SK-N-DZ (cell line): ENCODE data around the gene KRT7.
A peak's percentile ranks its signal among the peaks of the same experiment; 100 is the strongest.

ENCODE experiments used
- DNase-seq: peaks from one replicate; pipeline ENCODE4 v3.0.0-alpha.2; 2015; ENCODE audit warnings: low spot score

The KRT7 gene

GRCh38 chr12:52211716-52212585 is 21.1 kb upstream of the KRT7 start:
- no peak for DNase-seq

DNA sequence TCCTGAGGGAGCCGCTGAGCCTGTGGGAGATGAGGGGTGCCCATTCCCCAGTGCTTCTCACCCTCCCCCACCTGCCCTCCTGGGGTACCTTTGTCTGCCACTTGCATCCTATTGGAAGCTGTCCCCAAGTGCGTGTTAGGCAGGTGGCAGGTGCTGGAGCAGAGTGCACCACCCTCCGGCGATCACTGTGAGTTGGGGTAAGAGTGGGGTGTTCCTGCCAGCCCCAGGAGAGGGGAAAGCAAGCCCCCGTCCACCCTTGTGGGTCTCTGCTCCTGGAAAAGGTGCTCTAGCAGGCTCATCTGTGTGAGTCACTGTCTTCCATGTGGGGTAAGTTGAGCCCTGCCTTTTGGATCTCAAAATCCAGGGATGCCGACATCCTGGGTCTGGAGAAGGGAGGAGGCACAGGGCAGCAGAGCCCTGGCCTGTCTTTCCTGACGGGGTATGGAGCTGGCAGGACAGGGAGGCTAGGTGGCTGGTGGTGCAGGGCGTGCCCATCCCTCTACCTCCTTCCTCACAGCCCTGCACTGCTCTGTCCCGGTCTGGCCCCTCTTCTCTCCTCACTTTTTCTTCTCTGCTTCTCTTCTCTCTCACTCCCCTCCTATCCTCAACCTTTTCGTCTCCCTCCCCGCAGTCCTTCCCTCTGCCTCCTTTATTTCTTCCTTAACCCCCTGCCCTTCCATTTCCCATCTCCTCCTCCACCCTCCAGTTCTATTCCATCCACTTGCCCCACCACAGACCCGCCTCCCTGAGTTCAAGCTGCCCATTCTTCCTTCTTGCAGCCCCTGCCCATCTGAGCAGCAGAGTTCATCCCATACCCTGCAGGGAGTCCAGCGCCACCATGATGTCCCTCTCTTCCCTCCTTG is 20.1 kb upstream of the KRT7 start:
- DNase-seq: no peak

DNA sequence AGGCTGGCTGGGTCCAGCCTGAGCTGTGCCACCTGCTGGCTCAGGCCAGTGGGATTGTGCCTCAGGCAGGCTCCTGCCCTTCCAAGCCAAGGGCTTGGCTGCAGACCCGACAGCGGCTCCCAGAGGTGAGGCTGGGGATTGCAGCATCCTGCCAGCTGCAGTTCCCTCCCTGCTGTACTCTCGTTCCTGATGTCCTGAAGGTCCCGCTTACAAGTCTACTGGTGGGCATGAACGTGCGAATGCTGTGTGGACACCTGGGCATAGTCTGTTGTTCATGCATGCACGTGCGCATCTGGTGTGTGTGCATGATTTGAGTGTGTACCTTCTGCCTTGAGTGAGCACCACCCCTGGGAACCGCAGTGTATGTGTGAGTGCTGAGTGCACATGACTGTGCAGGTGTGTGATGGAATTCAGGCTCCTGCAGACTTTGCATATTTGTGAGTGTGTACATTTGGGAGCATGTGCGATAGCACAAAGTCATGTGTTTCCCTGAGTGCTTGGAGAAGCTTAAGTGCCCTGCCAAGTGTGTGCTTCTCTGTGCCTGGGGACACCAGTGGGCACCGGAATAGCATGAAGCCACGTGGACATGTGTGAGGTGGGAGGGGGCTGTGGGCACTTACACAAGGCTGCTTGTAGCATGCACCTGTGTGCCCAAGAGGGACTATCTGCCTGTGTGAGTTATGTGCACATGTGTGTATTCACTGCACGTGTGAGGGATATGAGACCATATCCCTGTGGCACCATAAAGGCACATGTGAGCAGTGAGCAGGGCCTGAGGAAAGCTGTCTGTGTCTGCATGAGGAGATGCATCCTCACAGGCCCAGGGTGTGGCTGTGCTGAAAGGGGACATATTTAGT is 19.3 kb upstream of the KRT7 start:
- peak; percentile 52 for DNase-seq

GRCh38 chr12:52214421-52214802 is 18.6 kb upstream of the KRT7 start:
- DNase-seq: no peak

- DNase-seq: peak; percentile 78
These were observed 17.4 kb upstream of the KRT7 start for GRCh38 chr12:52215587-52216031.

DNA sequence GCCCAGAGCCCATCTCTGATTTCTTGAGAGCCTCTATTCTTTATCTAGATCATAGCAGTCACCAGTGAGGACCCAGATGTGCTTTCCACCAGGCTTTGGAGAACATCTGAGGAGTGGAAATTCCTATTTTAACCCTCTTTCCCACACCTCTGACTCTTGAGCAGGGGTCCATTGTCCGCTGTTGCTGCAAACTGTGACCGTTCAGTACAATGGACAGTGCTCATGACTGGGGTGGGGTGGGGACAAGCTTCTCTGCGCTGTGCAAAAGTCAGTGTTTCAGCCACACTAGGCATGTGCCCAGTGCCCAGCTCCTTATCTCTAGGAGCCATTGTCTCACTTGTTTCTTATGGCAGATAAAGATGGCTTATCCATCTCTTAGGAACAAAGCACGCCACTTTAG is 16.9 kb upstream of the KRT7 start:
- DNase-seq: no peak

- no peak for DNase-seq
These were observed 16.2 kb upstream of the KRT7 start for GRCh38 chr12:52216807-52217206.

- DNase-seq: no peak
These were observed 15.8 kb upstream of the KRT7 start for GRCh38 chr12:52217223-52217622.

DNA sequence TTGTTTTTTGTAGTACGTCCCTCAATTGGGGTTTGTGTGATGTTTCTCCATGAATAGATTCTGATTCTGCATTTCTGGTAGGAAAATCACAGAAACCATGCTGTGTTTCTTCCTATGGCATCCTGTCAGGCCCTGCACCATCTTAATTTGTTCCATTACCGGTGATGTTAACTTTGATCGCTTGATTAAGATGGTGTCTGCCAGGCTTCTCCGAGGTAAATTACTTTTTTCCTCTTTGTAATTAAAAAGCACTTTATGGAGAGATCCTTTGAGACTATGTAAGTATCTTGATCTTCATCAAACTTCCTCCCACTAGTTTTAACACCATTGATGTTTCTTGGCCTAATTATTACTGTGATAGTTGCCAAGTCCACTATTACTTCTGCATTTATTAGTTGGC is 15.0 kb upstream of the KRT7 start:
- no peak for DNase-seq

DNA sequence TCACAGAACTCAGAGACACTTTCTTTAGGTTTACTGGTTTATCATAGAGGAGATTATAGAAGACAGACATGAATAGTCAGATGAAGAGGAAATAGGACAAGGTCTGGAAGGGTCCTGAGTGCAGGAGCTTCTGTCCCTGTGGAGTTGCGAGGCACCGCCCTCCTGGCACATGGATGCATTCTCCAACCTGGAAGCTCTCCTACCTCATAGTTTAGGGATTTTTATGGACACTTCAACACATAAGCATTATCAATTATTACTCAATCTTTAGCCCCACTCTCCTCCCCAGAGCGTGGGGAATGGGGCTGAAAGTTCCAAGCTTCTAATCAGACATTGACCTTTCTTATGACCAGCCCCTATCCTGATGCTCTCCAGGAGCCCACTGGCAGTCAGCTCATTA is 12.6 kb upstream of the KRT7 start:
- DNase-seq: no peak

GRCh38 chr12:52221070-52221781 is 11.8 kb upstream of the KRT7 start:
- DNase-seq: no peak

DNA sequence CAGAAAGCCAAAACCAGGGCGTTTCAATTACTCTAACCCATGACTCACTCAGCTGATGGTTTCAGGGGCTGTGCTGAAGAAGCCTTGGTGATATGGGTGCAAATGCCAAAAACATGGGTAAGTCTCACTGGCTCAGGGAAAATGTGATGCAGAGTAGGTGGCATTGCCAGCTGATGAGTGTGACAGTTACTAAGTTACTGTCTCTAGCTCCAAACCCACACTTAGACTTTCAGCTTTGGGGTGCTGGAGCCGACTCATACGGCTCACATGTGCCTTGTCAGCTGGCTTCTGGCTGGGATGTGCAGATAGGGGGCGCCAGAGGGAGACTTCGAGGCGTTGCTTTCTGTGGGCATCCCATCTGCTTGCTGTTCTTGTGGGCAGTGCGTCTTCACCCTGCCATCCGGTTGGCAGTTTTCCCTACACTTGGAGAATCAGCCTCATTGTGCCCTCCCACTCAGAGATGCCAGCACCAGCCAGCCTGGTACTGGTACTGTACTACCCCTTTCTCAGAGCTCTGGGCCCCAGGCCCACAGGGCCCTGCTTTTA is 11.1 kb upstream of the KRT7 start:
- no peak for DNase-seq

DNA sequence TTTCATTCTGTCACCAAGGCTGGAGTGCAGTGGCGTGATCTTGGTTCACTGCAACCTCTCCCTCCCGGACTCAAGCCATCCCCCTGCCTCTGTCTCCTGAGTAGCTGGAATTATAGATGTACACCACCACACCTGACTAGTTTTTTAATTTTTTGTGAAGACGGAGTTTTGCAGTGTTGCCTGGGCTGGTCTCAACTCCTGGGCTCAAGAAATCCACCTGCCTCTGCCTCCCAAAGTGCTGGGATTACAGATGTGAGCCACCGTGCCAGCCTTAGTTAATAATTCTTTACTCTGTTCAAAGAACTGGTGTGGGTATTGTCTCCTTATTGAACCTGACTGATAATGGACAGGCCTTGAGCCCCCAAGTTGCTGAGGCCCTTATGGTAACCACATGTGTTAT is 10.4 kb upstream of the KRT7 start:
- no peak for DNase-seq

GRCh38 chr12:52223406-52224039 is 9.5 kb upstream of the KRT7 start:
- no peak for DNase-seq

GRCh38 chr12:52224151-52224550 is 8.9 kb upstream of the KRT7 start:
- no peak for DNase-seq

- no peak for DNase-seq
These were observed 7.3 kb upstream of the KRT7 start for GRCh38 chr12:52225752-52226151.

GRCh38 chr12:52226446-52226845 is 6.6 kb upstream of the KRT7 start:
- no peak for DNase-seq

DNA sequence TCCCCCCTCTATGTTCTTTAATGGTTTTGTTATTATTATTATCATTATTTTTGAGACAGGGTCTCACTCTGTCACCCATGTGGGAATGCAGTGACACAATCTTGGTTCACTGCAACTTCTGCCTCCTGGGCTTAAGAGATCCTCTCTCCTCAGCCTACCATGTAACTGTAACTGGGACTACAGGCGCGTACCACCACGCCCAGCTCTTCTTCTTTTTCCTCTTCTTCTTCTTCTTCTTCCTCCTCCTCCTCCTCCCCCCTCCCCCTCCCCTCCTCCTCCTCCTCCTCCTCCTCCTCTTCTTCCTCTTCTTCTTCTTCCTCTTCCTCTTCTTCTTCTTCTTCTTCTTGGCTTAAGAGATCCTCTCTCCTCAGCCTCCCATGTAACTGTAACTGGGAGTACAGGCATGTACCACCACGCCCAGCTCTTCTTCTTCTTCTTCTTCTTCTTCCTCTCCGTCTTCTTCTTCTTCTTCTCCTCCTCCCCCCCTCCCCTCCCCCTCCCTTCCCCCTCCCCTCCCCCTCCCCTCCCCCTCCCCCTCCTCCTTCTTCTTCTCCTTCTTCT is 5.4 kb upstream of the KRT7 start:
- DNase-seq: no peak

- DNase-seq: no peak
These were observed 4.7 kb upstream of the KRT7 start for GRCh38 chr12:52228366-52228765.

GRCh38 chr12:52228931-52229330 is 4.1 kb upstream of the KRT7 start:
- no peak for DNase-seq
